HG03457 (cell line): ENCODE measurements around the gene LRP1B.

Experiments
- ATAC-seq: cut with Tn5 transposase; IDR thresholded peaks from one replicate; pipeline ENCODE4 v1.9.1; 2021; ENCODE audit warnings: moderate number of reproducible peaks; ENCODE audit not compliant: unreplicated experiment

Gene LRP1B

GRCh38 chr2:141610564-141611175, 520.1 kb downstream of the LRP1B start:
- no peak for ATAC-seq

GRCh38 chr2:141605163-141605562, 525.7 kb downstream of the LRP1B start:
- ATAC-seq, result no peak

GRCh38 chr2:141601511-141602152, 529.2 kb downstream of the LRP1B start:
- ATAC-seq, result no peak

GRCh38 chr2:141599721-141600120, 531.1 kb downstream of the LRP1B start:
- ATAC-seq, result no peak

- ATAC-seq, result no peak
Measured at GRCh38 chr2:141598982-141599381, 531.8 kb downstream of the LRP1B start.

GRCh38 chr2:141595316-141595920, 535.4 kb downstream of the LRP1B start:
- no peak for ATAC-seq

- no peak for ATAC-seq
Measured at GRCh38 chr2:141591787-141592186, 539.0 kb downstream of the LRP1B start.

GRCh38 chr2:141590620-141591019, 540.2 kb downstream of the LRP1B start:
- no peak for ATAC-seq

GRCh38 chr2:141589314-141589713, 541.5 kb downstream of the LRP1B start:
- ATAC-seq, result no peak

GRCh38 chr2:141586985-141587384, 543.8 kb downstream of the LRP1B start:
- no peak for ATAC-seq

GRCh38 chr2:141582213-141582612, 548.6 kb downstream of the LRP1B start:
- no peak for ATAC-seq

GRCh38 chr2:141579071-141579470, 551.7 kb downstream of the LRP1B start:
- no peak for ATAC-seq

- ATAC-seq, result no peak
Measured at GRCh38 chr2:141570474-141571131, 560.2 kb downstream of the LRP1B start.

GRCh38 chr2:141569941-141570340, 560.9 kb downstream of the LRP1B start:
- no peak for ATAC-seq

- ATAC-seq, result no peak
Measured at GRCh38 chr2:141565597-141565996, 565.2 kb downstream of the LRP1B start.

- ATAC-seq, result no peak
Measured at GRCh38 chr2:141560723-141561122, 570.1 kb downstream of the LRP1B start.

GRCh38 chr2:141557329-141558095, 573.3 kb downstream of the LRP1B start:
- no peak for ATAC-seq

GRCh38 chr2:141555876-141556470, 574.8 kb downstream of the LRP1B start:
- ATAC-seq, result no peak

- ATAC-seq, result no peak
Measured at GRCh38 chr2:141554810-141555209, 576.0 kb downstream of the LRP1B start.

- peak; percentile 70 for ATAC-seq
Measured at GRCh38 chr2:141534666-141535362, 596.0 kb downstream of the LRP1B start.
